GM12875 (cell line): ENCODE measurements around the gene SOBP.

Source experiments
- H3K4me3 ChIP-seq: one replicate; pipeline ENCODE4 v1.5.1; 2011; ENCODE audit warnings: low read depth, low read length, control low read depth
- CTCF ChIP-seq: IDR thresholded peaks from 2 replicates; pipeline ENCODE4 v1.5.1; 2011; ENCODE audit warnings: low read depth, mild to moderate bottlenecking, control low read depth, inconsistent platforms, low read length, moderate library complexity, borderline replicate concordance; ENCODE audit not compliant: insufficient read depth

SOBP gene

GRCh38 chr6:107707346-107708275, 217.7 kb downstream of the SOBP start:
- TF ChIP-seq CTCF: no peak
- no peak overlapping the region for H3K4me3 ChIP-seq

GRCh38 chr6:107708435-107708834, 218.5 kb downstream of the SOBP start:
- TF ChIP-seq CTCF: no peak
- no peak overlapping the region for H3K4me3 ChIP-seq

GRCh38 chr6:107709341-107709740, 219.4 kb downstream of the SOBP start:
- no peak overlapping the region for H3K4me3 ChIP-seq
- no peak for TF ChIP-seq CTCF
